Measurements from ENCODE around the gene CPVL. TPM values are rescaled to one million over a fixed set of nuclear protein-coding genes. Genes with fewer than 3 reads are reported as not detected.
"Not testable (repeated sequence)": the region's sequence is repeated elsewhere in the genome, so short reads cannot be mapped to it uniquely, and the experiment has no call there.

Gene CPVL
- total RNA-seq, 4 donors from 2014 or later: 8.1 to 17.1 (median 10.1) TPM

- Histone ChIP-seq H3K4me3 (no peak overlapping the region), H3K9me3 (no peaks in the 10 kb centered on the region), H3K4me1 (no peaks in the 10 kb centered on the region), H3K27me3 (no peaks in the 10 kb centered on the region), H3K27ac (no peak overlapping the region), H3K36me3 (no peaks in the 10 kb centered on the region)
- 82% methylated on average over 5 of the region's 5 CpGs for WGBS
- TF ChIP-seq EP300 (IDR thresholded peaks at IDR 0.05): no peak
- DNase-seq (ENCODE audit: low spot score in 2 of 2): no peak
Measured at GRCh38 chr7:29122081-29122480, 24.3 kb downstream of the CPVL start.

DNA sequence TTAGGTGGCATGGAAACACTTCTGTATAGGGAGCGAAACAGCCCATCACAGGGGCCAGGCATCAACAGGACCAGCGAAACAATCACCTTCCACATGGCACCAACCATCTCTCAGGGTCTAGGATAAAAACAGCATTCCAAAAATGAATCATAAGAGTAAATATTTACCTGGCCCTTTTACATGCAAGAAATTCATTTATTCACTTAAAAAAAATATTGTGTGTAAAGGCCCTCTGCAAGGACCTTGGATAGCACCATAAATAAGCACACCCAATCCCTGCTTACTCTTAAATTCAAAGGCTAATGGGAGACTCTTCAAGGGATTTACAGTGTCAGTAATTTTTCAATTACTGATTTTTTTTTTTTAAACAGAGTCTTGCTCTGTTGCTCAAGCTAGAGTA lies 25.4 kb downstream of the CPVL start:
- TF ChIP-seq EP300 (IDR thresholded peaks at IDR 0.05): no peak
- peaks cover 7% of the 10 kb centered on the region for H3K4me1 ChIP-seq
- DNase-seq (ENCODE audit: low spot score in 2 of 2): no peak
- H3K27me3 ChIP-seq: no peaks in the 10 kb centered on the region
- H3K27ac ChIP-seq: no peak overlapping the region
- WGBS: 100% methylated on average over 2 of the region's 2 CpGs
- no peaks in the 10 kb centered on the region for H3K9me3 ChIP-seq
- no peak overlapping the region for H3K4me3 ChIP-seq
- H3K36me3 ChIP-seq: no peaks in the 10 kb centered on the region

DNA sequence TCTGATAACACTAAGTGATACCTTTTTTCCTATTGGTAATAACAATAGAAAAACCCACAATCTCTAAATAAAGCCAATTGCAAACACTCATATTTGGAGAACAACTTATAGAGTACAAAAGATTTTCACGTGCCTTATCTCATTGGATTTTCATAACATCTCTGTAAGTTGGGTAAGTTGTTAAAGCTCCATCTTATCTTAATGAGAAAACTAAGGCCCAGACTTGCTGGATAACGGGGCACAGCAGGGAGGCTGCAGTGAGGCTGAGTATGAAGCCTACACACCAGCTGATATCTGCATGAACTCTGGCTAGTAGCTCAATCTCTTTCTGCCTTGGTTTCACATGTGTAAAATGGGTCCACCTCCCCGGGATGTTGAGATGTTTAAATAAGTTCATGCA lies 26.8 kb downstream of the CPVL start:
- H3K27ac ChIP-seq: no peak overlapping the region
- no peak for TF ChIP-seq POLR2A (IDR thresholded peaks at IDR 0.05)
- TF ChIP-seq EP300 (IDR thresholded peaks at IDR 0.05): no peak
- TF ChIP-seq, protein P1, sequence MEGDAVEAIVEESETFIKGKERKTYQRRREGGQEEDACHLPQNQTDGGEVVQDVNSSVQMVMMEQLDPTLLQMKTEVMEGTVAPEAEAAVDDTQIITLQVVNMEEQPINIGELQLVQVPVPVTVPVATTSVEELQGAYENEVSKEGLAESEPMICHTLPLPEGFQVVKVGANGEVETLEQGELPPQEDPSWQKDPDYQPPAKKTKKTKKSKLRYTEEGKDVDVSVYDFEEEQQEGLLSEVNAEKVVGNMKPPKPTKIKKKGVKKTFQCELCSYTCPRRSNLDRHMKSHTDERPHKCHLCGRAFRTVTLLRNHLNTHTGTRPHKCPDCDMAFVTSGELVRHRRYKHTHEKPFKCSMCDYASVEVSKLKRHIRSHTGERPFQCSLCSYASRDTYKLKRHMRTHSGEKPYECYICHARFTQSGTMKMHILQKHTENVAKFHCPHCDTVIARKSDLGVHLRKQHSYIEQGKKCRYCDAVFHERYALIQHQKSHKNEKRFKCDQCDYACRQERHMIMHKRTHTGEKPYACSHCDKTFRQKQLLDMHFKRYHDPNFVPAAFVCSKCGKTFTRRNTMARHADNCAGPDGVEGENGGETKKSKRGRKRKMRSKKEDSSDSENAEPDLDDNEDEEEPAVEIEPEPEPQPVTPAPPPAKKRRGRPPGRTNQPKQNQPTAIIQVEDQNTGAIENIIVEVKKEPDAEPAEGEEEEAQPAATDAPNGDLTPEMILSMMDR (IDR thresholded peaks at IDR 0.05): no peak
- no peak for TF ChIP-seq POLR2AphosphoS5 (IDR thresholded peaks at IDR 0.05)
- H3K4me3 ChIP-seq: no peak overlapping the region
- no peak for DNase-seq (ENCODE audit: low spot score in 2 of 2)
- H3K4me1 ChIP-seq: peaks cover 7% of the 10 kb centered on the region
- H3K27me3 ChIP-seq: no peaks in the 10 kb centered on the region
- no peaks in the 10 kb centered on the region for H3K36me3 ChIP-seq
- no peaks in the 10 kb centered on the region for H3K9me3 ChIP-seq
- 90% methylated on average over 3 of the region's 3 CpGs for WGBS

GRCh38 chr7:29116361-29117200 lies 29.8 kb downstream of the CPVL start:
- Histone ChIP-seq H3K27me3 (no peaks in the 10 kb centered on the region), H3K9me3 (no peaks in the 10 kb centered on the region), H3K4me1 (peaks cover 20% of the 10 kb centered on the region), H3K4me3 (no peak overlapping the region), H3K36me3 (no peaks in the 10 kb centered on the region), H3K27ac (no peak overlapping the region)
- WGBS: 49% methylated on average over 5 of the region's 5 CpGs
- no peak for DNase-seq (ENCODE audit: low spot score in 2 of 2)
- TF ChIP-seq, protein P1 (IDR thresholded peaks at IDR 0.05): no peak
- TF ChIP-seq POLR2A (IDR thresholded peaks at IDR 0.05) (no peak), EP300 (IDR thresholded peaks at IDR 0.05) (no peak), POLR2AphosphoS5 (IDR thresholded peaks at IDR 0.05) (no peak)

DNA sequence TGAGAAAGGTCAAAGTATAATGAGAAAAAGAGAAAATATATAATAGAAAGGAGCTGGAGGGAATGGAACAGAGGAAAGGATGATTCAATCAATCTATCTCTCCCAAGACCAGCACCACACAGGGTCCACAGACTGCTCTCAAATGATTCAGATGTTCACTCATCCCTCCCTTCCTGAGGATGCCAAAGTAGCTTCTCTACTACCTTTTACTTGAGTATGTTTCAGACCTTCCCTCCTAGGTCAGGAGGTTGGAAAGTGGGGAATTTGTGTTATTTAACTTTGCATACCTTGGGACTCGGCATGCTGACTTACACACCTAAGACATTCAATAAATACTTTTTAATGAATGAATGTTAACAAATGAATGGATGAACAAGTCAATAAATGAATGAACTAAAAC lies 30.6 kb downstream of the CPVL start:
- TF ChIP-seq POLR2A (IDR thresholded peaks at IDR 0.05) (no peak), POLR2AphosphoS5 (IDR thresholded peaks at IDR 0.05) (no peak), EP300 (IDR thresholded peaks at IDR 0.05) (no peak)
- TF ChIP-seq, protein P1 (IDR thresholded peaks at IDR 0.05): no peak
- Histone ChIP-seq H3K27me3 (no peaks in the 10 kb centered on the region), H3K27ac (no peak overlapping the region), H3K4me3 (no peak overlapping the region), H3K36me3 (no peaks in the 10 kb centered on the region), H3K4me1 (peaks cover 20% of the 10 kb centered on the region), H3K9me3 (no peaks in the 10 kb centered on the region)
- WGBS: 89% methylated on average over 1 of the region's 1 CpG
- DNase-seq (ENCODE audit: low spot score in 2 of 2): no peak

DNA sequence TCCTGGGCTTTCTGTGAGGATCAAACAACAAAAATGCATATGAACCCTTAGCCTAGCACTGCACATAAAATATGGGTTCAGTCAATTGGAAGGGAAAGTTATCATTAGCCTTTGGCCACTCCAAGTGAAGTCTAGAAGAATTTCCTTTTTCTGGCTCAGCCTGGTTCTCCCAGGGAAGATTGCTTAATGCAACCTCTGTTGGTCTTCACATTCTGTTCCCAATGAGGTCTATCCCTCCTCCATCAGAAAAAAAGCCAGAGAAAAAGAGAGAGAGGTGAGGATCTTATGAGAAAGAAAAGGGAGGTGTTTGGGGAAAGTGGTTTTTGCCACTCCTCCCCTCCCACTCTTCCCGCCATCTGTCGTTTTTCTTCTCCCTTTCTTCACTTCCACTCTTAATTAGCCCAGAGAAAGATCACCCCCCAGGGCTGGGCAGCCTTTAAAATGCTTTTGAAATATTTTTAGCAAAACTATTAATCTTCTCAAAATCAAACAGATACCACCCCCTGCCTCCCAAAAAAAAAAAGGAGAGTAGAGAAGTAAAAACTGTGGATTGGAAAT lies 31.1 kb downstream of the CPVL start:
- Histone ChIP-seq H3K36me3 (no peaks in the 10 kb centered on the region), H3K4me1 (peaks cover 20% of the 10 kb centered on the region), H3K27me3 (no peaks in the 10 kb centered on the region), H3K9me3 (no peaks in the 10 kb centered on the region), H3K4me3 (no peak overlapping the region), H3K27ac (no peak overlapping the region)
- WGBS: 60% methylated on average over 2 of the region's 2 CpGs
- DNase-seq (ENCODE audit: low spot score in 2 of 2): no peak
- TF ChIP-seq POLR2AphosphoS5 (IDR thresholded peaks at IDR 0.05): no peak
- TF ChIP-seq, protein P1 (IDR thresholded peaks at IDR 0.05): no peak
- no peak for TF ChIP-seq EP300 (IDR thresholded peaks at IDR 0.05)
- TF ChIP-seq POLR2A (IDR thresholded peaks at IDR 0.05): no peak

DNA sequence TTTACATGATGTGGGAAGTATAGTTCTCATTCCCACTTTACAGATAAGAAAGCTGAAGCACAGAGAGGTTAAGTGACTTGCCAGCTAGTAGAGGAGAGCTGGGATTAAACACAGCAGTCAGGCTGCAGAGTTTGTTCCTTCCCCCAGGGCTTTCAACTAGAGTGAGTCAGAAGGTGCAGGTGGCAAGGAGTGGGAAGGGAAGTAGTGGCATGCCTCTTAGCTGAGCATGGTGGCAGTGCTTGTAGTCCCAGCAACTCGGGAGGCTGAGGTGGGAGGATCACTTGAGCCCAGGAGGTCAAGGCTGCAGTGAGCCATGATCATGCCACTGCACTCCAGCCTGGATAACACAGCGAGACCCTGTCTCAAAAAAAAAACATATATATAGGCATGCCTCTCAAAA lies 32.1 kb downstream of the CPVL start:
- 56% methylated on average over 2 of the region's 2 CpGs for WGBS
- not testable (repeated sequence) for DNase-seq (ENCODE audit: low spot score in 2 of 2); H3K4me3 ChIP-seq; H3K36me3 ChIP-seq; H3K9me3 ChIP-seq; H3K27ac ChIP-seq; H3K27me3 ChIP-seq
- peaks cover 25% of the 10 kb centered on the region for H3K4me1 ChIP-seq

Data from suprapubic skin (tissue), 4 donors.